GM19324 (cell line): ENCODE data around the gene JAK3.
"Not testable (repeated sequence)": the region's sequence is repeated elsewhere in the genome, so short reads cannot be mapped to it uniquely, and the experiment has no call there.

ENCODE experiments used
- ATAC-seq: cut with Tn5 transposase; IDR thresholded peaks from one replicate; pipeline ENCODE4 v1.9.1; 2021; ENCODE audit warnings: mild to moderate bottlenecking, moderate library complexity; ENCODE audit not compliant: unreplicated experiment, low FRiP score

JAK3 gene

GRCh38 chr19:17783721-17784120 is 64.1 kb downstream of the JAK3 start:
- ATAC-seq = not testable (repeated sequence)

- ATAC-seq = no peak
Measured at GRCh38 chr19:17780781-17781180, 67.0 kb downstream of the JAK3 start.

- ATAC-seq = no peak
Measured at GRCh38 chr19:17778968-17779929, 68.5 kb downstream of the JAK3 start.

GRCh38 chr19:17778251-17778967 is 69.4 kb downstream of the JAK3 start:
- no peak for ATAC-seq

GRCh38 chr19:17777840-17778239 is 69.9 kb downstream of the JAK3 start:
- not testable (repeated sequence) for ATAC-seq

- peak; percentile 51 for ATAC-seq
Measured at GRCh38 chr19:17775991-17776803, 71.6 kb downstream of the JAK3 start.

GRCh38 chr19:17775245-17775927 is 72.4 kb downstream of the JAK3 start:
- no peak for ATAC-seq
